COLO668 (cell line): ENCODE measurements around the gene MGAT5.

Experiments used
- DNase-seq: peaks from one replicate; lab custom pipeline; 2025; ENCODE audit not compliant: unreplicated experiment; lab: John Stamatoyannopoulos, UW

Gene MGAT5

DNA sequence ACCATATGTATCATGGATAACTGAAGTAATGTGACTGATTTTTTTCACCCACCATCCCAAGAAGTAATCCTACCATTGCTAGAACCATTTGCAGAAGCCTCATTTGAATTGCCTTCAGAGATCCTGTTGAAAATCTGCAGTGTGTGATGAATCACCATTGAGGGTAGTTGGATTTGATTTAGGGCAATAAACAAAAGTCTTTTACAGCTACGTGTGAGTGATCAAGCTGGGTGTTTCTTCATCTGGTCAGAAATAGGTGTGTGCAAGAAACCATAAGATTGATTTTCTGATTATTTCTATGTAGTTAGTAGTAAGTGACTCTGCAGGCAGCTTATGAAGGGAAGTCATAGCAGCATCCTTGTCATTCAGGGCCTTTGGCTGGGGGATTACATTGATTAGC is 159.6 kb downstream of the MGAT5 start:
- no peak for DNase-seq

DNA sequence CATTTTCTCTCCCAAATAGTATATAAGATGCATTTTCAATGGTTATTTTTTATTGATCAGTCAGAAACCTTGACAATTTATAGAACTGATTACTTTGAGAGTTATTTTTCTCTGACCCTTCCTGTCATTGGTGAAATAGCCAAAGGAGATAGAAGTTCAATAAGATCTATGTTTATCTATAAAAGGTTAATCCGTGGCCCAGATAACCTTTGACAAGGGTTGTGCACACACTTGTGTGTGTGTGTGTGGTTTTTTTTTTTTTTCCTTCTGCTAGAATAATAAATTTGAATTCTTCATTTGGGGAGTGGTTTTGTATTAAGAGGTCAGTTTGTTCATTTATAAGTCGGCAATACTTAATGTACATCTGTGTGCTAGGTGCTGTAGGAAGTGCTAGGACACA is 160.0 kb downstream of the MGAT5 start:
- DNase-seq = no peak

DNA sequence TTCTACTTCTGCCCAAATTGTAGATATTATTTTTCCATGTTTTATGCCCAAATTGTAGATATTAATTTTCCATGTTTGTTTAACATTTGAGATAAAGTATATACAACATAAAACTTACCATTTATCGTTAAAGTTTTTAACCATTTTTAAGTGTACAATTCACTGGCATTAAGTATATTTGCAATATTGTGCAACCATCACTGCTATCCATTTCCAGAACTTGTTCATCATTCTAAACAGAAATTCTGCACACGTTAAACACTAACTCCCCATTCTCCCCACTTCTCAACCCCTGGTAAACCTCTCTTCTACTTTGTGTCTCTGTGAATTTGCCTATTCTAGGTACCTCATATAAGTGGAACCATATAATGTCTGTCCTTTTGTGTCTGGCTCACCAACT is 162.1 kb downstream of the MGAT5 start:
- no peak for DNase-seq

DNA sequence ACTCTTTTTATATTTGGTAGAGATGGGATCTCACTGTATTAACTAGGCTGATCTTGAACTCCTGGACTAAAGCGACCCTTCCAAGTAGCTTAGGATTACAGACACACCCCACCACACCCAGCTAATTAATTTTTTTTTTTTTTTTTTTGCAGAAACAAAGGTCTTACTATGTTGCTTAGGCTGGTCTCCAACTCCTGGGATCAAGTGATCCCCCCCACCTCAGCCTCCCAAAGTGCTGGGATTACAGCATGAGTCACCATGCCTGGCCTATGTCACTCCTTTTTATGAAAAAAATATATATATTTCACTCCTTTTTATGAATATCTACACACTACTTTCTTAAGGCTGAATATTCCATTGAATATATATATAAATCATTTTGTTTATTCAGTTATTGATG is 162.8 kb downstream of the MGAT5 start:
- DNase-seq = no peak

DNA sequence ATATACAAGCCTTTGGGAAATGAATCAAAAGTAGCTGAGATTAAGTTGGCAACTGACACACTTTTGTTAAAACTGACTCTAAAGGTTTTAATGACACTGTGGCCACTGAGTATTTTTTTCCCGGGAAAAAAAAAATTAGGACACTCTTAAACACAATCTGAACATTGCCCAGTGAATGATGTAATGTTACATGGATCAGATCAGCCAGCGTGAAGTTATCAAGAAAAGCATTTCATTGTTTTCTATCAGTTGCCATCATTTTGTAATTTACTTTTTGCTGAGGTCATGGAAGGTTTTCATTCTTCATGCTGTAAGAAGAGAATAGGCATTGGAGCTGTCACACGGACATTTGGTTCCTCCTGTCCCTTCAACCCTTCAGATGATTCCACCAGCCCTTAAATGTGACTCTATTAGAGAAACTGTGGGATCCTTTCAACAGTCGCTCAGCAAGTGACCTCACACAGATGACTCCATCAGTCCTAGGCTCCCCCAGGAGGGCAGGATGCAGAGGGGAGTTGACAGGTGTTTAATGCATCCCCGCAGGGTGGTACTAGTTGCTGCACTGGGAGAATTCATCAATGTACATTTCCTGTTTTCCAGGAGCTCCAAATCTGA is 164.2 kb downstream of the MGAT5 start:
- no peak for DNase-seq

DNA sequence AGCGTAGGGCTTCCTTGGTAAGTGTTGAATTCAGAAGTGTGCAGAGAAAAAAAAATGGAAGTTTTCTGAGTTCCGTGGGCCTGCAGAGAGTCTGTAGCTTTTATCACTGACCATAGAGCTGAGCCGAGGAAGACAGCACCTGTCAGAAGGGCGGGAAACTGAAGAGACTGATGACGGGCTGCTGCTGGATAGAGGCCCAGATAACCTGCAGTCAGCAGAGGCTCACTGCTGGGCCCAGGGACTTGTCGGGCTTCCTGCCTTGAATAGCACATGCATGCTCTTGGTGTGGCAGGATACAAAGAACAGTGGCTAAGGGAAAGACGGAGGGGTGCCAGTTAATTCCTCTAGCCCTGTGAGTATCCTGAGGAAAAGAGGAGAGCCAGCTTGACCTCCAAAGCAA is 166.4 kb downstream of the MGAT5 start:
- no peak for DNase-seq

DNA sequence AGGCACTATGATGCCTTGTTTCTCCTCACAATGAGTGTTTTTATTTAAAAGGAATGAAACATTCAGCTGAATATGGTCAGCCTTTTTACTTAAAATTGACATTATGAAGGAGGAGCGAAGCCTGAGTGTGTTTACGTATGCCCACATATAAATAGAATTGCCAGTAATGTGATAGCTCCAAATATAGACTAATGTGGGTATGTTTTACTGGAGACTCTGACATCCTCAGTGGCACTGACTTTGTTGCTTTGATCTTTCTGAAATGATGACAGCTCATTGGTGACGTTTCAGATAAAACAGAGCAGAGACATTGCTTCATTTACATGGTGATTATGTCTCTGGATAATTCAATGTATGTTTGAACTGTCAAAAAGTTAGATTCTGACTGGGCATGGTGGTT is 167.0 kb downstream of the MGAT5 start:
- DNase-seq = no peak

DNA sequence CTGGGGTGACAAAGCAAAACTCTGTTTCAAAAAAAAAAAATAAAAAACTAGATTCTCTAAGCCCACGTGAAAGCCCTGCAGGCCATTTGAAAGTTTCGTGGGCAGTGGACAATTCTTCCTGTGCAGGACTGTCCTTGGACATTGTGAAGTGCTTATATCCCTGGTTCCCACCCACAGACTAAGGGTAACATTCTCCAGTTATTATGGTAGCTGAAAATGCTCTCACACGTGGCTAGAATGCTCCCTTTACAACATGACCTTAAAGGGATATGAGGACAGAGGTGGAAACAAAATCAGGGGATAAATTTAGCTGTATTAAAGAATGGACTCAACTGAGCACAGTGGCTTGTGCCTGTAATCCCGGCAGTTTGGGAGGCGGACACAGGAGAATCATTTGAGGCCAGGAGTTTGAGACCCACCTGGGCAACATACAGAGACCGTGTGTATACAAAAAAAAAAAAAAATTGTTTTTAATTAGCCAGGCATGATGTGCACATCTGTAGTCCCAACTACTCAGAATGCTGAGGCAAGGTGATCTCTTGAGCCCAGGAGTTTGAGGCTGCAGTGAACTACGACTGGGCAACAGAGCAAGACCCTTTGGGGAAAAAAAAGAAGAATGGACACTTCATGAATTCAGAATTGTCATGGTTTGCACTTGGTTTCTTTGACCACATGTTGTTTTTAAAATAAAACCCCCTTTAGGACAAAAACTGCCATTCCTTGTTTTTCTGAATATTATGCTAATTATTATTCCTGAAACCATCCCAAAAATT is 167.9 kb downstream of the MGAT5 start:
- DNase-seq = no peak

DNA sequence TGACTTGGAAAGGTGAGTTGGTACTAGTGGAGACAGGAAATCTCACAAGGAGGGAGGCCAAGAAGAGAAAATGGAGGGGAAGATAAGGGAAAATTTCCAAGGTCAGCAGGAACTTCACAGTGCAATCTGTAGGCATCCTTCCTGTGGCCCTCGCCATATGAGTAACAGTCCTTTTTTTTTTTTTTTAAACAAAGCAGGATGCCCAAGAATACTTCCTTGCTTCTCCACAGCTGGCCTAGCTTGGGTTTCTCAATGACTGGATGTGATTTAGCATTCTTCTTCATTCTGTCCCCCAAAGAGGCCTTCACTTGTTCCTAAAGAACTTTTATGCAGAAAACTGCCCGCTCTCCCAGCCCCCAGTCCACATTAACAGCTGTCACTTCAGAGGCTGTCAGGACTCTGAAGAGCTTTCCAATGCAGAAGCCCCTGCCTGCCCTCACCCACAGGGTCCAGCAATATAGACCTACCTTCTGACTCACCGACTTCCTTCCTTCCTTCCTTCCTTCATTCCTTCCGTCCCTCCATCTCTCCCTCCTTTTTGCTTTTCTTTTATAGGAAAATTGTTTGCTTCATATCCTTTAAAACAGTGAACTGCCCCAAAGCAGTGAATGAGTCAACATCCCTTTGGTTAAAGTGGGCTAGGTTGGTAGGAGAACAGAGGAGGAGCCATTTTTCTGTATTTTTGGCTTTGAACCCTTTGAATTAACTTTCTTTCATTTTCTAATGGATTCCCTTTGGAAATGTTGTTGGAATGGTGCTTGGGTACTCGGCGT is 172.0 kb downstream of the MGAT5 start:
- DNase-seq = no peak

DNA sequence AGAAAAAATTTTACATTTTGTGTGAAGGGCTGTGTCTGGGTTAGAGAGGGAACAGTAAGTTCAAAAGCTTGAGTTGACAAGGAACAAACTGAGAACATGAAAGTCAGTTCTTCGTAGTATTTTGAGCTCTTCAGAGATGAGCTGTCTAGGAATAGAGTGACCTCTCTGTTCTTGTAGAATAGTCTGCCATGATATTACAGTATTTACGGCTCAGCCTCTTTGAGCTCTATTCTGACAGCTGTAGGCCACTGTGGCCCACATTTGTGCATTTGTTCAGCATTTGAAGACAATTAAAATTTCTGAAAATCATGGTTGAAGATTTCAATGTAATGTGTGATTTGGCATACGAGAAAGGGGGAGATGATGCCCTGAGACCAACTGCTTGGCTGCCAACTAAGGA is 172.8 kb downstream of the MGAT5 start:
- no peak for DNase-seq

DNA sequence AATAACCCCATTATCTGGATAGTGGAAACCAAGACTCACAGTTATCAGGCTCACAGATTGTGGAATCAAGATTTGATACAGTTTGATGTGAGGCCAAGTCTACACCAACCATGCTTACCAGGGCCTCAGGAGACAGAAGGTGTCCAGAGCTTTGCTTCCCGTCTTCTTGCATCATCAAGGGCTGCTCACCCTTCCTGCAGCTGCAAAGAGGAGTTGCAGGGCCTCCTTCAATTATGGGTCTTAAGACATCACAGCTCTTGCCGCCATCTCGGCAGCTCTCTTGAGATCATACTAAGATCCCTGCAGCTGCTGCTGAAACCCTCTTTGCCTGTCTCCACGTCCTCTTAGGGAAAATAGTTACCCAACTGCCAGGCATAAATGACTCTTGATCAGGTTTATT is 176.0 kb downstream of the MGAT5 start:
- no peak for DNase-seq

DNA sequence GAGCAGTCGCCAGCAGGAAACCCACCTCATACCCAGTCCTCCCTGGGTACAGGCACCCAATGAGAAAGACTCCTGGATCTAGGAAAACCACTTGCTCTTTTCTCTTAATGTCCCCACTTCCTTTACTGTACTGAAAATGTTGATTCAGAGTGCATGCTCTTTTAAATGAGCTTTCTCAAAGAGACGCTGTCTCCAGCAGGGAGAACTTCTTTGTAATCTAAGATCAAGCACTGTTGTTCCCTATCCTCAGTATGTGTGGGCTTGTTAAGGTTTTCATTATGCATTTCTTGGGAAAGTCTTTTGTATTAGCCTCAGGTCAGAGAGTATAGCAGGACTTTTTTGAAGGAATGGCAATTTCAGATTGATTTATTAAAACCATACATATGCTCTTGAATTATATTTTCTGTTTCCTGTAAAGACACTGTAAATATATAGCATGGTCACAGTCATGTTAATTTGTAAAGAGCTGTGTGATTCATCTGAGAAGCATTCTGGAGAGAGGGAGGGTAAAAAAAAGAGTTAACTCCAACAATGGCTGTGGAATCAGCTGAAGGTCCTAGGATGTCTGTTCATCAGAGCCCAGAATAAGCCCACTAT is 178.1 kb downstream of the MGAT5 start:
- no peak for DNase-seq

DNA sequence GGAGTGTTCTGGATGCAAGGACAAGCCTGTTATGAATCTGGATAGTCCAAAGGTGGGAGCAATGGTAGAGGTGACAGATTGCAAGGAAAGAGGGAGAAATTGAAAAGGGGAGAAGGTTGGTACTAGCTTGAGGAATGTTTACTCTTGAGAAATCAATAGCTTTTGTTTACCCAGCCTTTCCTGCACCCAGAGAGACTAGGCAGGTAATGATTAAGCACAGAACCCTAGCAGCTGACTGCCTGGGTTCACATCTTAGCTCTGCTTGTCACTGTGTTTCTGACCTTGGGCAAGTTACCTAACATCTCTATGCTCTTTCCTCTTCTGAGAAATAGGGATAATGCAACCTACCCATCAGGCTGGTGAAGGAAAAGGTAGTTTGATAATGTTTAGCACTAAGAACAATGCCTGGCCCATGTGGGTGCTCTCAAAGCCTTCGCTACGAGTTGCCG is 178.6 kb downstream of the MGAT5 start:
- DNase-seq = peak; percentile 26

DNA sequence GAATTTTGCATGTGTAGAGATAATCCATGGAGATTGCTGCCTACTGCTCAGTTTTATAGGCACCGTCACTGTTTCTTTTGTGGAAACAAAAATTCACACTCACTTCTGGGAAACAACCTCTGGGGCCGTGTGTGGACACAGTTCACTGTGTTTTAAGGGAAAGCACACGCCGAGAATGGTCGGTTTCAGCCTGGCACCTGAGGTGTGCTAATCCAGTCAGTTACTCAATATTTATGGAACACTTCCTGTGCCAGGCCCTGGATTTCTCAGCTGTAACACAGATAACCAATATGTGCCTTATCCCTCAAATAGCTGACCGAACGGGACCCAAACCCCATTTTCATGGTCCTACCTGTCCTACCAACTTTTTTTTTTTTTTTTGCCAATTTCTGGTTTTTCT is 179.6 kb downstream of the MGAT5 start:
- no peak for DNase-seq

DNA sequence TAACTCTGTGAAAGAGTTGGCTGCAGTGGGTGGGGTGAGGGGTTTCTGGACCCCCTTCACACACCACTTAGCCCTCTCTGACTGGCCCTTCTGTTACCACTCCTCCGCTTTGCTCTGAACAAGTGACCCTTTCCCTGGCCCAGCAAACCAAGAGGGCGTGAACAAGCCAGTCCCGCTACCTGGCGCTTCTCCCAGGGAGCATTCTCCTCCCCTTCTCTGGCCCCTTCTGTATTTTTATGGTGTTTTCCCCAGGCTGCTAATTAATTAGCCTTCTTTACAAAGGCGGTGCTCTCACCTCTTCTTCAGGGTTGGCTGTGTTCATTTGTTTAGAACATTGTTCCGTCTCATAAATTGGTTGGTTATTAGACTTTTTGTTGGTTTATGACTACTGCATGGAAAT is 180.1 kb downstream of the MGAT5 start:
- no peak for DNase-seq

DNA sequence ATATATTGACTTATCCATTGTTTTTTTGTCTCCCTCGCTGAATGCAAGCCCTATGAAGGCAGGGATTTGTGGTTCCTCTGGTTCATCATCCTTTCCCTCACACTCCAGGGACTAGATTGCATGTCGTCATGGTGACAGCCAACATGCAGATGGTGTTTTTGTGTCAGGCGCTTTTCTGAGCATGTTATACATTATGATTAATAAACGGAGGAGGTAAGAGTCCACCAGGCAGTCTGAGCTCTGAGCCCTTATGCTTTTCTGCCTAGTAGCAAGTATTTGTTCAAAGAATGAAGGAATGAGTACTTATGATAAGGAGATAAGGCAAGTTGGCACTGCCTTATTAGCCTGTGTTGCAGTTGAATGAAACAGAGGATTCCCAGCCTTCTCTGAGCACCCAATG is 181.6 kb downstream of the MGAT5 start:
- DNase-seq = no peak

DNA sequence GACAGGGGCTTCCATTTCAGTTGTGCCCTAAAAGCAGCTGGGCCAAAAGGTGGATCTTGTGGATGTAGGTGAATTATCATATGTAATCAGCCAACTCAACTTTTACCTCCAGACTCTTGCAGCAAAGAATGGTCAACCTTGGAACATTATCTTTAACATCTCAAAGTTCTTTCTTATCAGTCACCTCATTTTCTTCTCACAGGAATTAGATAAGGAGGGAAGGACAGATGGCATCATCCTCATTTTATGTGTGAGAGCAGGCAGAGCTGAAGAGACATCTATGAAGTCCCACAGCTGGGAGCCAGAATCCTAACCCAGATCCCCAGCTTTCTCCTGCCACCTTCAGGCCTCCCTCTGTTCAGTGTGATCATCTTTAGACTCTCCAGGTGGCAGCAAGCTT is 182.1 kb downstream of the MGAT5 start:
- no peak for DNase-seq

DNA sequence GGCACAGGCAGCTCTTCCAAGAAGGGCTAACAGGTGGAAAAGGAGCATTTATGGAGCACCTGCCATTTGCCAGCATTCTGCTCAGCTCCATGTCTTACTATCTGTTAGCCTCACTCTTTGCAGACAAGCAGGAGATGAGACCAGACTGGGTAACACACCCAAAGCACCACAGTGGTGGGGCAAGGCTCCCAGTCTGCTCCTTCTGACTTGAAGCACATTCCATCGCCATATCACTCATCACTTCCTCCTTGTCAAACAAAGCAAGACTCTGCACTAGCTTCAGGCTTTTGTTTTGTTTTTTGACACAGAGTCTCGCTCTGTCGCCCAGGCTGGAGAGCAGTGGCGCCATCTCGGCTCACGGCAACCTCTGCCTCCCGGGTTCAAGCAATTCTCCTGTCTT is 182.8 kb downstream of the MGAT5 start:
- DNase-seq = no peak

DNA sequence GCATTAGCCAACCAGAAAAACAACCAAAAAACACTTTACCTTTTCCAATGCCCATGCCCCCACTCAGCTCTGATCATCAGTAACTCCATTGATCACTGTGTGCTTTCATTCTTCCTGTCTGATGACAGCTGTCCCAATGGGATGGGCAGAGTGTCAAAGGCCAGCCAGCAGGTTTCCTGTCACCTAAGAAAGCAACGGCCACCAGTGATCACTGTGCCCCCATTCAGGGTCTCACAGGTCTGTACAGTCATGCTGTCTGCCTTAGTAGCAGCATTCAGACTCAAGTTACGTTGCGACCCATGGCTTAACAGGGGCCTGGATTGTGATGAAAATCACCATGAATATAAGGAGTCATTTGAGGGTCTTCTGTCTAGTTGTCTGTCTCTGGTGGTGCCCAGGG is 184.5 kb downstream of the MGAT5 start:
- no peak for DNase-seq

DNA sequence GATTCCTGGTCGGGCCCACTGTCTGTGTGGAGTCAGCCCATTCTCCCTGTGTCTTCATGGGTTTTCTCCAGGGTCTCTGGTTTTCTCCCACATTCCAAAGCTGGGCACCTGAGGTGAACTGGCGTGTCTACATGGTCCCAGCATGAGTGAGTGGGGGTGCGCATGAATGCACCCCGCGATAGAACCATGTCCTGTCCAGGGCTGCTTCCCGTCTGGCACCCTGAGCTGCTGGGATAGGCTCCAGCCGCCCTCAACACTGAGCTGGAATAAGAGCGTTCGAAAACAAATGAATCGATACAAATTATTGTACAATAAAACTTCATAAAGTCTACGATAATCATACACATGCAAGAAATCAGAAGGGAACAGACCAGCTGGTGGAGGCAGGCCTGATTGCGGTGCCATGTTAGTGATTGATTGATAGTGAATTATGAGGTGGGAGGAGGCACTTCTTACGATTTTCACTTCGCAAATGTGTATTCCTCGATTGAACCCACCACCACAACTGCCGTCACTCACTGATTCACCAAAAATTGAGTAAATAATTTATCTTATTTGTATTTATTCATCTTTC is 186.6 kb downstream of the MGAT5 start:
- DNase-seq = no peak

DNA sequence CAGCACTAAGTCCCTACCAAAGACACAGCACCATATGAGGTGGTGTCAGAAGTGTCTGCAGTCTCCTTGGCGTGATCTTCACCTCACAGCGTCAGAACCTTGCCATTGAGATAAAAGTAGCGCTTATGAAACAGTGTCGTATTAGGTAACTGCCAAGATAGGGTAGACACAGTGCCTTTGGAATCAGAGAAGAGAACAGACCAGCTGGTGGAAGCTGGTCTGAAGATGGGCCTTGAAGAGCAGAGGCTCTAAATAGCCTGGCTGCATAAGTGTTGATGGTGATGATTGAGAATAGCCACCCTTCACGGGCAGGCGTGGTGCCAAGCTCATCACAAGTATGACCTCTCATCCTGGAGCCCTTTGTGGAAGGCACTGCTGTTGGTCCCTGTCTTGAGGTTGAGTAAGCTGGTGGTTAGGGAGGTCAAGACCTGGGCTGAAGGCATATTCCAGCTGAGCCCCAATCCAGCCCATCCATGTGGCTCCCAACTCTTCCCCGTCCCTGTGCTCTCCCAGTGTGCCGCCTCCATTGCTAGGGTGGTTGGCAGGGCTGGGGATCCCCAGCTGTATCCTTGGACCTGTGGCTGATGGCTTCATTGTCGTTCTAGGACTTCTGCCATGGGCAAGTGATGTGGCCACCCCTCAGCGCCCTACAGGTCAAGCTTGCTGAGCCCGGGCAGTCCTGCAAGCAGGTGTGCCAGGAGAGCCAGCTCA is 187.4 kb downstream of the MGAT5 start:
- no peak for DNase-seq
